T follicular helper cell (primary cell): ENCODE data around the gene HSD17B2.
"Not testable (repeated sequence)": the region's sequence is repeated elsewhere in the genome, so short reads cannot be mapped to it uniquely, and the experiment has no call there.

Source experiments
- DNase-seq: peaks from one replicate; pipeline ENCODE4 v3.0.0-alpha.2; 2020; ENCODE audit warnings: low read depth

The HSD17B2 gene

GRCh38 chr16:82133798-82134197, 98.7 kb downstream of the HSD17B2 start:
- no peak for DNase-seq

- DNase-seq: no peak
Measured at GRCh38 chr16:82134846-82135245, 99.8 kb downstream of the HSD17B2 start.

GRCh38 chr16:82135844-82136243, 100.8 kb downstream of the HSD17B2 start:
- DNase-seq: no peak

GRCh38 chr16:82136956-82137821, 102.1 kb downstream of the HSD17B2 start:
- no peak for DNase-seq

GRCh38 chr16:82137822-82138167, 102.7 kb downstream of the HSD17B2 start:
- no peak for DNase-seq

GRCh38 chr16:82138478-82139285, 103.6 kb downstream of the HSD17B2 start:
- no peak for DNase-seq

GRCh38 chr16:82139286-82139571, 104.2 kb downstream of the HSD17B2 start:
- not testable (repeated sequence) for DNase-seq

GRCh38 chr16:82146556-82146955, 111.5 kb downstream of the HSD17B2 start:
- DNase-seq: no peak

GRCh38 chr16:82146957-82147356, 111.9 kb downstream of the HSD17B2 start:
- DNase-seq: no peak

- DNase-seq: no peak
Measured at GRCh38 chr16:82147546-82147945, 112.5 kb downstream of the HSD17B2 start.
